HL-60 (cell line): ENCODE data around the gene CYGB.
"Not testable (repeated sequence)": the region's sequence is repeated elsewhere in the genome, so short reads cannot be mapped to it uniquely, and the experiment has no call there.

Source experiments
- DNase-seq, 2 experiments: peaks; one replicate each; pipeline ENCODE4 v3.0.0-alpha.2; 2010 to 2020; ENCODE audit warnings: low read depth in 1 of 2, low spot score in 1 of 2
- H3K27ac ChIP-seq: fragments of 250-450 bp; sonication (Bioruptor Pico); replicated peaks from 2 replicates; pipeline ENCODE4 v1.5.1; 2020; ENCODE audit warnings: mild to moderate bottlenecking, moderate library complexity
- H3K27me3 ChIP-seq: fragments of 250-450 bp; sonication (Bioruptor Pico); 2 replicates; pipeline ENCODE4 v1.5.1; 2021; ENCODE audit warnings: mild to moderate bottlenecking, moderate library complexity; ENCODE audit not compliant: insufficient read depth, poor library complexity, severe bottlenecking
- H3K4me3 ChIP-seq: replicated peaks from 2 replicates; pipeline ENCODE4 v1.5.1; 2011; ENCODE audit warnings: mild to moderate bottlenecking, control low read depth, low read length; ENCODE audit not compliant: insufficient read depth
- GABPA ChIP-seq: IDR thresholded peaks from 2 replicates; pipeline ENCODE4 v1.6.1; 2012; ENCODE audit warnings: low read depth
- POLR2AphosphoS5 ChIP-seq: IDR thresholded peaks from 2 replicates; pipeline ENCODE4 v1.6.1; 2012; ENCODE audit warnings: low read depth
- SPI1 ChIP-seq: IDR thresholded peaks from 2 replicates; pipeline ENCODE4 v1.6.1; 2012; ENCODE audit warnings: low read depth, mild to moderate bottlenecking, borderline replicate concordance
- TF ChIP-seq, protein P1 (sequence below): IDR thresholded peaks from 2 replicates; pipeline ENCODE4 v1.6.1; 2012; ENCODE audit warnings: low read depth; ENCODE audit not compliant: insufficient replicate concordance
- TF ChIP-seq, protein P2 (sequence below): IDR thresholded peaks from one replicate; pipeline ENCODE4 v1.5.1; 2011; ENCODE audit warnings: low read length, control low read depth, inconsistent platforms; ENCODE audit not compliant: insufficient read depth

The CYGB gene

DNA sequence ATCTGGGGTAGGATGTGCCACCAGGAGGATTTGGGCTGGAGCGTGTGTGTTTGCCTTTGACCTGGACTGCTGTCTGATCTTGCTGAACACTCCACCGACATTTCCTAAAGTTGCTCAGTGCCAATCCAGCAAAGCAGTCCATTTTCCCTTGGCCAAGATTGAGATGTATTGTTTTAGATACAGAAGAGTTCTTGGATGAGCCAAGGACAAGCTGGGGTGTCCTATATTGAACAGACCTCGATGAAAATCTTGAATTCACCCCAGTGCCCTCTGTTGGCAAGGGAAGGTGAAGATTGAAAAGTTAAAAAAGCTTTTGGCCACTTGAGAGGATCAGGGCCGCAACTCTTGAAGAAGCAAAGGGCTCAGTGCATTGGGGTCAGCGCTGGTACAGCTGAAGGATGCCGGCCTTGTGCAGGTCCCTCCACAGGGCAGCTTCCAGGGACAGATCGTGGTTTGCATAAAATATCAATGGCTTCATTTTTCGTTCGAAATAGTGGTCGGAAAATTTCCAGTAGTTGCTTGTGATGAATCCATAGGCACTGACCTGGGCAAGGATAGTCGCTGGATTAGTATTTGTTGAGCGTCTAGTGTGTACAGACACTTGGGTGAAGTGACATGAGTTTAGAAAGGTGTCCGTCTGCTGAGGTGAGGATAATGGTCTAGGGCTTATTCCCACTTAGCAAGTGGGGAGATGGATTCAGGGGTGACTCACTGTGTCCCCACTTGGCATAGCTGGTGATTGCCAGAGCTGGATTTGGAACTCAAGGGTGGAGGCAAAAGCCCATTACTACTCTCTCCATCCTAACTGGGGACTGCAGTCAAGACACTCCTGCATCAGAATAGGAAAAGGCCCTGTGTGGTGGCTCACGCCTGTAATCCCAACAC lies 28.5 kb upstream of the CYGB start:
- no peaks in the 10 kb centered on the region for H3K27me3 ChIP-seq
- TF ChIP-seq, protein P1, sequence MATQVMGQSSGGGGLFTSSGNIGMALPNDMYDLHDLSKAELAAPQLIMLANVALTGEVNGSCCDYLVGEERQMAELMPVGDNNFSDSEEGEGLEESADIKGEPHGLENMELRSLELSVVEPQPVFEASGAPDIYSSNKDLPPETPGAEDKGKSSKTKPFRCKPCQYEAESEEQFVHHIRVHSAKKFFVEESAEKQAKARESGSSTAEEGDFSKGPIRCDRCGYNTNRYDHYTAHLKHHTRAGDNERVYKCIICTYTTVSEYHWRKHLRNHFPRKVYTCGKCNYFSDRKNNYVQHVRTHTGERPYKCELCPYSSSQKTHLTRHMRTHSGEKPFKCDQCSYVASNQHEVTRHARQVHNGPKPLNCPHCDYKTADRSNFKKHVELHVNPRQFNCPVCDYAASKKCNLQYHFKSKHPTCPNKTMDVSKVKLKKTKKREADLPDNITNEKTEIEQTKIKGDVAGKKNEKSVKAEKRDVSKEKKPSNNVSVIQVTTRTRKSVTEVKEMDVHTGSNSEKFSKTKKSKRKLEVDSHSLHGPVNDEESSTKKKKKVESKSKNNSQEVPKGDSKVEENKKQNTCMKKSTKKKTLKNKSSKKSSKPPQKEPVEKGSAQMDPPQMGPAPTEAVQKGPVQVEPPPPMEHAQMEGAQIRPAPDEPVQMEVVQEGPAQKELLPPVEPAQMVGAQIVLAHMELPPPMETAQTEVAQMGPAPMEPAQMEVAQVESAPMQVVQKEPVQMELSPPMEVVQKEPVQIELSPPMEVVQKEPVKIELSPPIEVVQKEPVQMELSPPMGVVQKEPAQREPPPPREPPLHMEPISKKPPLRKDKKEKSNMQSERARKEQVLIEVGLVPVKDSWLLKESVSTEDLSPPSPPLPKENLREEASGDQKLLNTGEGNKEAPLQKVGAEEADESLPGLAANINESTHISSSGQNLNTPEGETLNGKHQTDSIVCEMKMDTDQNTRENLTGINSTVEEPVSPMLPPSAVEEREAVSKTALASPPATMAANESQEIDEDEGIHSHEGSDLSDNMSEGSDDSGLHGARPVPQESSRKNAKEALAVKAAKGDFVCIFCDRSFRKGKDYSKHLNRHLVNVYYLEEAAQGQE, result no peak
- peak; percentile 45 for TF ChIP-seq POLR2AphosphoS5
- no peak overlapping the region for H3K27ac ChIP-seq
- H3K4me3 ChIP-seq, result no peak overlapping the region
- no peak for DNase-seq

DNA sequence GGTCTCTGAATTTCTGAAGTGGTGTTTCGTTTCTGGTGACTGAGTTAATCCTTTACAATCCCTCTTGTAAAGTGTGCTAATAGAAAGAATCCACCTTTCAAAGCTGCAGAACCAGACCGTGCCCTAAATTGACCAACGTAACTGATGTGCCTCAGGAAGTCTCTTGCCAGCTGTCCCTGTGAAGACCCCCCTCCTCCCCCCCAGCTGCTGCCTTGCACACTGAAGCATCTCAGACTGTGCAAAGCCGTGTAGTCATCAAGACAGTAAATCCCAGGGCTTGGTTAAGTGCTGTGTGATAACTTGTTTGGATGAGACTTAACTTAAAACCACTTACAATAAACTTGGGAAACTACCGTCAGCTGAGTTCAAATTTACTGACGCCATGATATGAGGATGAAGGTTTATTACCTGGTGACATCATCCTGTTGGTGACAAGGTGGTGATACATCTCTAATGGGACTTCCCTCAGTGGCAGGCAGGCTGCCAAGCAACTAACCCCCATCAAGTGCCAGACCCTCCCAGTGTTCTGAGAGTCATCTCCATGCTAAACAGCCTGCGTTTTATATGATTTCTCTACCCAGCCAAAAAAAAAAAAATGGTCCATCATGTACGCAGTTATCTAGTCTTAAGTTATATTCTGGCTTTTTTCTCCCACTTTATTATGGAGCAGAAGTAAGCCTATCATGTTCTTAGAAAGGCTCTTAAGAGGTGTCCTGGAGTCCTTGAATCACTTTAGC lies 27.6 kb upstream of the CYGB start:
- TF ChIP-seq POLR2AphosphoS5, result 0 out of 2 replicates have a peak, but pooled peaks have one; percentile 14
- H3K4me3 ChIP-seq, DNase-seq, H3K27ac ChIP-seq, H3K27me3 ChIP-seq: not testable (repeated sequence)

DNA sequence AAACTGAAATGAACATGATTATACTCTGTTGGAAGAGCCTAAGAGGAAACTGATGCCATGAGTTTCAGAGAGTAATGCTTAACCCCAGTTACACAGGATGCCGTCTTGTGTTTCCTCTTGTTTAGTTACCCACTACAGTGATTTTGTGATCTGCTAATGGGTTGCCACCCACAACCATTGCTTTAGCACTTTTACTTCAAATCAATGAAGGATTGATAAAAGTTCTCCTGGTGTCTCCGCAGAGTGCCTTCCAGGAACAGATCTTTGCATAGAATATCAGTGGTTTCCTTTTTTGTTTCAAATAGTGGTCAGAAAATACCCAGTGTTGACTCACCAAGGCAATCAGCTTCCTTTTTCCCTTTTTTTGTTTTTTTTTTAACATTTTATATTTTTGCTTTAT lies 25.9 kb upstream of the CYGB start:
- not testable (repeated sequence) for H3K27ac ChIP-seq, H3K27me3 ChIP-seq, DNase-seq, H3K4me3 ChIP-seq

DNA sequence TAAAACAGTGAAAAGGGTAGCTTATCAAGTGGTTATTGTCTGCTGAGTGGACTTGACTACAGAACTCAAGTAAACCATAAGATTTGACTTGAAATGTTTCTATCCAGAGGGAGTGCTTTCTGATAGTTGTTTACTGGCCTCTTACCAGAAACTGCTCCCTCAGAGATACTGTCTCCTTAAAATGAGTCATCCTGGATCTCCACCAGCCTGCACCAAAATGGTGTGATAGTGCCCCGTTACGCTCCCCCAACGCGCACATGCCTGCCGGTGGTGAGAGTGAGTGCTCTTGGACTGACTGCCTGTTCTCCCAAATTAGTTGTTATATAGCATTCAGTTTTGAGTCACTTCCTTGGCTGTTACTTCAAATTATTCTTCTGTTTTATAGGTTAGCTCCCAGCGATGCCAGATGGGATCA lies 25.2 kb upstream of the CYGB start:
- no peak overlapping the region for H3K4me3 ChIP-seq
- H3K27me3 ChIP-seq, result no peaks in the 10 kb centered on the region
- H3K27ac ChIP-seq, result no peak overlapping the region
- TF ChIP-seq GABPA, result no peak
- TF ChIP-seq, protein P2, sequence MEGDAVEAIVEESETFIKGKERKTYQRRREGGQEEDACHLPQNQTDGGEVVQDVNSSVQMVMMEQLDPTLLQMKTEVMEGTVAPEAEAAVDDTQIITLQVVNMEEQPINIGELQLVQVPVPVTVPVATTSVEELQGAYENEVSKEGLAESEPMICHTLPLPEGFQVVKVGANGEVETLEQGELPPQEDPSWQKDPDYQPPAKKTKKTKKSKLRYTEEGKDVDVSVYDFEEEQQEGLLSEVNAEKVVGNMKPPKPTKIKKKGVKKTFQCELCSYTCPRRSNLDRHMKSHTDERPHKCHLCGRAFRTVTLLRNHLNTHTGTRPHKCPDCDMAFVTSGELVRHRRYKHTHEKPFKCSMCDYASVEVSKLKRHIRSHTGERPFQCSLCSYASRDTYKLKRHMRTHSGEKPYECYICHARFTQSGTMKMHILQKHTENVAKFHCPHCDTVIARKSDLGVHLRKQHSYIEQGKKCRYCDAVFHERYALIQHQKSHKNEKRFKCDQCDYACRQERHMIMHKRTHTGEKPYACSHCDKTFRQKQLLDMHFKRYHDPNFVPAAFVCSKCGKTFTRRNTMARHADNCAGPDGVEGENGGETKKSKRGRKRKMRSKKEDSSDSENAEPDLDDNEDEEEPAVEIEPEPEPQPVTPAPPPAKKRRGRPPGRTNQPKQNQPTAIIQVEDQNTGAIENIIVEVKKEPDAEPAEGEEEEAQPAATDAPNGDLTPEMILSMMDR, result no peak
- no peak for TF ChIP-seq POLR2AphosphoS5
- TF ChIP-seq SPI1, result no peak
- TF ChIP-seq, protein P1, result no peak
- DNase-seq, result no peak

DNA sequence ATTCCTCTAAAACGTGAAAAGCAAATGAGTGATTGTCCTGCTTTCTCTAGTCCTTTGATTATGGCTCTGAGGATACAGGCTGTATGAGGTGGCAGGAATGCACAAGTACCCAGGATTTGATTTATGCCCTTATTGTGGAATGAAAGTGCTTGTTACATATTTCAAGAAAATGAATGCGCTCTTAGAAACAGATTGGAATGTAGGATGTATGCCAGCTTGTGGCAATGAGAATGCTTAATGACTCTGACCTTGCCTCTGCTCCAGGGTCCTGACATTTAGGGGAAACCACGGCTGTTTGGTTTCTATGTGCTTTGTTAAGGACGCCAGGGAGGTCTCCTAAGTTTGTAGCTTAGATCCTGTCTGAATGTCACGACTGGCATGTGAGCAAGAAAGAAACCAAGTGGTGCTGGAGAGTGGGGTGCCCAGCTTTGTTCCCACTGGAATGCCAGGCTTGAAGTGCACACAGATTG lies 24.3 kb upstream of the CYGB start:
- TF ChIP-seq GABPA, result no peak
- no peak for TF ChIP-seq POLR2AphosphoS5
- no peak for TF ChIP-seq SPI1
- TF ChIP-seq, protein P1, result no peak
- TF ChIP-seq, protein P2, result no peak
- H3K27me3 ChIP-seq, result no peaks in the 10 kb centered on the region
- no peak overlapping the region for H3K4me3 ChIP-seq
- peak overlapping the region; percentile 96; the same call in 1 of the 2 replicates for H3K27ac ChIP-seq
- DNase-seq, result no peak
